ENCODE data around the gene ALKBH7. TPM values are rescaled to one million over a fixed set of nuclear protein-coding genes. Genes with fewer than 3 reads are reported as not detected.
A peak's percentile ranks its signal among the peaks of the same experiment; 100 is the strongest.

The ALKBH7 gene
- total and polyA plus RNA-seq, 2 of the 13 experiments (the other 11 are each of a cell fraction or from before 2014, with no cell fraction given), result 29.6 to 45.9 TPM

GRCh38 chr19:6372594-6373095, at the start of gene ALKBH7 (continued):
- TF ChIP-seq GMEB2 (CRISPR knock-in tag; IDR thresholded peaks at IDR 0.05; ENCODE audit: low read depth) (no peak), ZNF839 (CRISPR knock-in tag; IDR thresholded peaks at IDR 0.05; ENCODE audit: borderline replicate concordance) (peak; percentile 32; the same call in 1 of the 2 replicates), ZNF609 (CRISPR knock-in tag; IDR thresholded peaks at IDR 0.05; ENCODE audit: borderline replicate concordance) (no peak), ZNF281 (CRISPR knock-in tag; IDR thresholded peaks at IDR 0.05; ENCODE audit: borderline replicate concordance) (no peak), ZBTB37 (CRISPR knock-in tag; IDR thresholded peaks at IDR 0.05) (no peak), ZNF335 (CRISPR knock-in tag; IDR thresholded peaks at IDR 0.05) (no peak), XRCC5 (optimal IDR thresholded peaks at IDR 0.05; ENCODE audit: low read length) (peak; percentile 59), TBX2 (CRISPR knock-in tag; IDR thresholded peaks at IDR 0.05; ENCODE audit: borderline replicate concordance) (peak; percentile 58; the same call in 1 of the 2 replicates), ATRX (CRISPR knock-in tag; IDR thresholded peaks at IDR 0.05; ENCODE audit: borderline replicate concordance) (no peak), KMT2A (CRISPR knock-in tag; IDR thresholded peaks at IDR 0.05) (no peak), ZNF616 (CRISPR knock-in tag; IDR thresholded peaks at IDR 0.05; ENCODE audit: low read depth) (no peak), DMTF1 (CRISPR knock-in tag; IDR thresholded peaks at IDR 0.05) (no peak), CENPX (CRISPR knock-in tag; IDR thresholded peaks at IDR 0.05) (no peak), MIER2 (CRISPR knock-in tag; IDR thresholded peaks at IDR 0.05) (no peak), ZNF234 (CRISPR knock-in tag; conservative IDR thresholded peaks at IDR 0.05) (no peak)
